Kasumi-1 (cell line): ENCODE results near the gene SULT4A1.

ENCODE experiments used
- DNase-seq, 2 experiments: peaks; one replicate each; lab custom pipeline; 2025; lab: John Stamatoyannopoulos, UW

SULT4A1 gene

DNA sequence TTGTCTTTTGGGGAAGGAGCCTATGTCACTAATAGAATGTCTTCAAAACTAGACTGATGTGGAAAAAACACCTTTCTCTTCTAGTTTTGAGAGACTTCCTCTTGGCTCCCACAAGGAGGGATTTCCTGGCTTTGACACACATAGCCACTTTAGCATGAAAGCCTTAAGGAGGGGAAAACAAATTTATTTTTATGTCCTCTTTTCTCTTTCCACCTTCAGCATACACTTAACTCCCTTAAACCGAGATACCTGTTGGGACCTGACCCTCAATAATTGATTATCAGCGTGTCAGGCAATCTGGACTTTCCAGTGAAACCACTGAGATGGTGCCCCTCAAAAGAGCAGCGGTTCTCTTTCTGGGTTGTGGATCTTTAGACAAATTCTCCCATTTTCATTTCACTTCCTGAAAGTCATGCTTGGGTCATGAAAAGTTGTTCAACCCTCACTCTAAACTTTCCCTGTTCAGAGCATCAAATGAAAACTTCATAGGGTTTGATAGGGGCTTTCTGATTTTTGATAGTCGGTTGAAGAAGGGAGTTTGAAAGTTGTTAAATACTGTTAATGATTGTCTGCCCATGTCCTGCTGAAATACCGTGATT is 59.3 kb downstream of the SULT4A1 start:
- no peak for DNase-seq

DNA sequence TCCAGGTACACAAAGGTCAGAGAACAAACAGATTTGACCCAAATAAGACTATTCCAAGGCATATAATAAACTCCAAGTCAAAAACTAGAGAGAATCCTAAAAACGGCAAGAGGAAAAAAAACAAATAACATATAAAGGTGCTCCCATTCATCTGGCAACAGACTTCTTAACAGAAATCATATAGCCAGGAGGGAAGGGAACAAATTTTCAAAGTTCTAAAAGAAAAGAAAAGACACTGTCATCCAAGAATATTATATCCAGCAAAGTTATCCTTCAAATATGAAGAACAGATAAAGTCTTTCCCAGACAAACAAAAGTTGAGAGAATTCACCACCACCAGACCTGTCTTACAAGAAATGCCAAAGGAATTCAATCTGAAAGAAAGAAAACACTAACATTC is 61.3 kb downstream of the SULT4A1 start:
- no peak for DNase-seq

DNA sequence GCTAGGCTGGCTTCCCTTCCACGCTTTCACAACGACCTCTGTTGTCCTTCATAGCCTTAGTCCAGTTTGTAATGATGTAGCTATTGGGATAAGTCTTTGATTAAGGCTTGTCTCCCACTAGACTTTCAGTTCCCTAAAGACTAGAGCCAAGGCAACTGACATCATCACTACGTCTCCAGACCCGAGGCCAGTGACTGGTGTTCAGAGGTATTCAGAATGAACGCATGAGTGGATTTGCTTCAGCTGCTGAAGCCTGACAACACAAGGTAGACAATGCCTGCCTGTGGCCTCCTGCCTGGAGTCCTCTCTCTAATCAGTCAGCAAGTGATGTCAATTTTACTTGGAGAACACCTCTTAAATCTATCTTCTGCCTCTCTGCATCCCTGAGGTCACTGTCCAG is 63.8 kb downstream of the SULT4A1 start:
- no peak for DNase-seq

DNA sequence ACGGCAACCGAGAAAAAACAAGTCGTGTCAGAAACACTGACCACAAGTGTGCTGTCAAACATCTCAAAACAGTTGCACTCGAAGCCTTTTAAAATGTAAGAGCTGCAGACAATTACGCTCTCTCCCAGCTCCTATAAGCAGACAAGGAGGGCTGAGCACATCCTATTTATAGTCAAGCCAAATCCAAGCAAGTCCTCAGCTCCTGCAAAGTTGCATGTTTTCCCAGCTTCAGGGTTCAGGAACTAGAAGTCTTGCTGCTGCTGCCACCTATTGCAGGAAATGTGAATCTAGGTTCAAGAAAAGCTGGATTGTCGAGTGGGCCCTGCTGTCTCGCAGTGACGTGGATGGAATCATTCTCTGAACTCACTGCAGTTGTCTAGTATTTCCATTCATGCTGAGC is 65.7 kb downstream of the SULT4A1 start:
- DNase-seq = peak; percentile 1 to 7

DNA sequence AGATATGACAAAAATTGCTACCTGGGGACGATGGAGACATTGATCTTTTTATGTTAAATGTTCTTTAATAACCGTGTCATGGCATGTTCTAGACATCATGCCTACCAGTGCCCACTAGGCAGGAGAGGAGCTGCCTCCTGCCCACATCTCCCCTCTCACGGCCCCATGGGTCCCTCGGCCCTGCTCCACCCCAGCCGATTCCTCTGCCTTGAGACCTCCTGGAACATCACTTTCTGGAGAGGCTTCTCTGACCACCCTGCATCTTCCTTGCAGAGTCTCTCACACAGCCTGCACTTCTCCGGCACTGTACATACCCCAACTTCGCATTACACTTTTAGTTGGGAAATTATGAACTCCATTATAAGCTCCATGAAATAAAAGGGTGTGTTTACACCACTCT is 67.0 kb downstream of the SULT4A1 start:
- DNase-seq = no peak

DNA sequence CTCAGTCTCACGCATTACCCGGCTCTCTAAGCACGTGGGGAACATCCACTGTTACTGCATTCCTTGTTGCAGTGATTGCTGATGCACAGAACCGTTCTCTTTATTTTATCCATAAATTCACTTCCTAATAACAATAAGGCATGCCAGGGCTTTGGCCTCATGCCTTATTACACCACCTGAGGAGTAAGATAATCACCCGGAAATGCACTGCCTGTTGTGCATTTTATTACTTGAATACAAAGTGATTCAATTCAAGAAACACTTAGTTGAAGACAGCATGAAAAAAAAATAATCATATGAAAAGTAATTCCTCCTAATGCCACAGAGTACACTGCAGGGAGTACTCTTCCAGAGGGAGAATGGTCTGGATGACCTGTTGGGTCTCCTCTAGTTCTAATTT is 69.4 kb downstream of the SULT4A1 start:
- DNase-seq = no peak

DNA sequence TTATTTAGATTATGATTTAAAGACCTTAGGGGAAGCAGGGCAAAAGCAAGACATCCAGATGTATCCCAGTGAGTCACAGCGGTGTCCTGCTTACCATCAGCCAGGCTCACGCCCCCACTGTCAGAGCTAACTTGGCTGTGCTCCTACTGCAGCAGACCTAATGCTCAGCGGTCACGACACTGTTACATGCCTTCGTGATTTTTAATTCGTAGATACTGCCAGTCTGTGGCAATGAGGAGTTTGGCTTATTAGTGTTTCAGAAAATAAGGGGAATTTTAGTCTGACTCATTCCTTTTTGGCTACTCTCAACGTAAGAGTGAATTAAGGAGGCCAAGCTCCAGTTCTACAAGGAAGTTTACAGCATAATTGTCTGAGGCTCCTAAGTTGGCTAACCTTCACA is 72.9 kb downstream of the SULT4A1 start:
- DNase-seq = no peak

DNA sequence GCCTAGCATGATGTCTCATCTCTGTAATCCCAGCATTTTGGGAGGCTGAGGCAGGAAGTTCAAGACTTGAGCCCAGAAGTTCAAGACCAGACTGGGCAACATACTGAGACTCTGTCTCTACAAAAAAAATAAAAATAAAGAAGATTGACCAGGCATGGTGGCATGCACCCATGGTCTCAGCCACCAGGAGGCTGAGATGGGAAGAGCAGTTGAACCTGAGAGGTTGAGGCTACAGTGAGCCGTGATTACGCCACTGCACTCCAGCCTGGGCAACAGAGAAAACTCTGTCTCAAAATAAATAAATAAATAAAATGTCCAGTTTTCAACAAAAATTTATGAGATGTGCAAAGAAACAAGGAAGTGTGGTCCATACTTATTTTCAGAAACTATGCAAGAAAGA is 78.5 kb downstream of the SULT4A1 start:
- DNase-seq = no peak

DNA sequence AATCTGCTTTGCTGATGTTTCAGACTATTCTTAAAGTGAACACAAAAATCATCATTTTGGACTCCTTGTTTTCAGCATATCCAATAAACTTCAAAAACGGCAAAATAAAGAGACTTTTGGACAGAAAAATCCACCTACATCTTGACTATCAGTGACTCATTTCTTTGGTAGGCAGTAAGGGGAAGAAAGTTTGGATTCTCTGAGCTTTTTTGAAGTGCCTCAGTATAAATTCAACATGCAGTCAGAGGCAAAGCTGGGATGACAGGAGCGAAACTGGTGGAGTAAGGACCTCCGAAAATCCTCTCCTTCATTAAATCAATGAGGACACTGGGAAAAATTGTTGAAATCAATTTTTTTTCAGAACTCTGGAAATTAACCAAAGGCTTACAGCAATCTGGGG is 79.9 kb downstream of the SULT4A1 start:
- DNase-seq = no peak

DNA sequence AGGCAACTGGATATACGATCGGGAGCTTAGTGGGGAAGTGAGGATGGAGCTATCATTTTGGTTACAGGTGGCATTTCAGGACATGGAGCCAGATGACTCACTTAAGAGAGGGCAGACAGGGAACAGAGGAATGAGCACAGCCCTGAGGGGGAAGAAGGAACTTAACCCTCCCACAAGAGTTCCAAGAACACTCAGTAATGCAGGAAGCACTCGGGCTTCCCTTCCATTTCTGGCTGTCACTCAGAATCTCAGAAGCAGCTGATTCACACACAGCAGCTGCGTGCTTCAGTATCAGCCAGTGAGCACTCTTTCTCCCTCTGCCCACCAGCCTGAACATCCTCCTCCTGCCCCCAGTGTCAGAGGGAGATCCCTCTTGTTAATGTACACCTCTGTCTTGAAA is 85.0 kb downstream of the SULT4A1 start:
- no peak for DNase-seq

DNA sequence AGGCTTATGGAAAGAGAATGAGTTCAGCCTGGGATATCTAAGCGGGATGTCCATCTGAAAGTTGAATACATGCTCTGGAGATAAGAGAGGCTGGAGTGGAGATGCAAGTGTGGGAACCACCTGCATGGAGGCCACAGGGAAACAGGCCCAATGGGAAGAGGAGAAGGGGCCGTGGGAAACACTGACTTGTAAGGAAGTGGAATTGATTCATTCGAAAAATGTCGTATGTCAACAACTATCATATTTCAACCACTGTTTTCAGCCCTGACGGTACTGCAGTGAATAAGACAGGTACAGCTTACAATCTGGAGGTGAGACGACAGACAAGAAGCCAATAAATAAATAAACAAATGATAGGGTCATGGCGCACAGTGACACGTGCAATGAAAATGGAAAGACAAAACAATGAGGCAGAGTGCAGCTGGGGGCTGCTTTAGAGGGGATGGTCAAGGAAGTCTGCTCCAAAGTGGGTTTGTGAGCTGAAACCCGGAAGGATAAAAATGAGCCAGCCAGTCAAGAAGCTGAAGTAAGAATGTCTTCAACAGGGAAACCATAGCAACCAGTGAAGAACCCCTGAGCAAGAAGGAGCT is 86.1 kb downstream of the SULT4A1 start:
- DNase-seq = no peak
